OCI-LY1 (cell line): ENCODE data around the gene KRT77.

ENCODE experiments used
- H2AFZ ChIP-seq: fragments of 200-600 bp; sonication (generic), shearing (Covaris generic); 2 replicates; pipeline ENCODE4 v1.6.0; 2014; ENCODE audit warnings: antibody characterized with exemption, mild to moderate bottlenecking, low read length
- H3F3A ChIP-seq: fragments of 200-600 bp; sonication (generic), shearing (Covaris generic); 2 replicates; pipeline ENCODE4 v1.6.0; 2014; ENCODE audit warnings: mild to moderate bottlenecking, antibody characterized with exemption, low read length, moderate library complexity; ENCODE audit not compliant: insufficient read depth
- H3K27ac ChIP-seq: fragments of 200-600 bp; sonication (generic); 2 replicates; pipeline ENCODE4 v1.5.1; 2014; ENCODE audit warnings: low read length, mixed run types, mild to moderate bottlenecking, low read depth; ENCODE audit not compliant: poor library complexity, severe bottlenecking
- H3K27me3 ChIP-seq: fragments of 200-600 bp; sonication (generic); 2 replicates; pipeline ENCODE4 v1.6.0; 2014; ENCODE audit warnings: antibody characterized with exemption, mild to moderate bottlenecking, low read length, moderate library complexity; ENCODE audit not compliant: insufficient read depth
- H3K36me3 ChIP-seq: fragments of 200-600 bp; sonication (generic); 2 replicates; pipeline ENCODE4 v1.6.1; 2014; ENCODE audit warnings: mild to moderate bottlenecking, antibody characterized with exemption, low read length, moderate library complexity, mixed read lengths; ENCODE audit not compliant: insufficient read depth
- H3K4me1 ChIP-seq: fragments of 200-600 bp; sonication (generic); 2 replicates; pipeline ENCODE4 v1.5.1; 2014; ENCODE audit warnings: mild to moderate bottlenecking, low read length, moderate library complexity; ENCODE audit not compliant: insufficient read depth, severe bottlenecking
- H3K4me2 ChIP-seq: fragments of 200-600 bp; sonication (generic), shearing (Covaris generic); 2 replicates; pipeline ENCODE4 v1.6.1; 2014; ENCODE audit warnings: low read length
- H3K4me3 ChIP-seq: fragments of 200-600 bp; sonication (generic); 2 replicates; pipeline ENCODE4 v1.5.1; 2014; ENCODE audit warnings: low read length, low read depth, mild to moderate bottlenecking, mixed read lengths; ENCODE audit not compliant: poor library complexity, severe bottlenecking
- H3K79me2 ChIP-seq: fragments of 200-600 bp; shearing (Covaris generic); 2 replicates; pipeline ENCODE4 v1.6.1; 2016; ENCODE audit warnings: mixed run types, low read length, mixed read lengths; ENCODE audit not compliant: insufficient read depth
- H3K9ac ChIP-seq: fragments of 200-600 bp; sonication (generic), shearing (Covaris generic); 2 replicates; pipeline ENCODE4 v1.6.1; 2014; ENCODE audit warnings: mild to moderate bottlenecking, low read length, mixed read lengths
- H3K9me2 ChIP-seq: fragments of 200-600 bp; sonication (generic), shearing (Covaris generic); 2 replicates; pipeline ENCODE4 v1.6.1; 2014; ENCODE audit warnings: low read depth, mild to moderate bottlenecking, low read length, mixed read lengths
- H3K9me3 ChIP-seq: fragments of 200-600 bp; shearing (Covaris generic); 2 replicates; pipeline ENCODE4 v1.6.1; 2014; ENCODE audit warnings: low read length, mixed read lengths
- H4K20me1 ChIP-seq: fragments of 200-600 bp; sonication (generic), shearing (Covaris generic); 2 replicates; pipeline ENCODE4 v1.6.0; 2016; ENCODE audit warnings: mild to moderate bottlenecking, low read length; ENCODE audit not compliant: insufficient read depth
- CTCF ChIP-seq: fragments of 200-600 bp; sonication (generic), shearing (Covaris generic); IDR thresholded peaks from 2 replicates; pipeline ENCODE4 v1.5.1; 2017; ENCODE audit warnings: mild to moderate bottlenecking, antibody characterized with exemption, low read length, moderate library complexity, mixed read lengths
- EZH2 ChIP-seq: fragments of 200-600 bp; sonication (generic), shearing (Covaris generic); IDR thresholded peaks from 2 replicates; pipeline ENCODE4 v1.8.0; 2017; ENCODE audit warnings: borderline replicate concordance, mixed run types, mild to moderate bottlenecking, antibody characterized with exemption, low read length, moderate library complexity, mixed read lengths

Gene KRT77

DNA sequence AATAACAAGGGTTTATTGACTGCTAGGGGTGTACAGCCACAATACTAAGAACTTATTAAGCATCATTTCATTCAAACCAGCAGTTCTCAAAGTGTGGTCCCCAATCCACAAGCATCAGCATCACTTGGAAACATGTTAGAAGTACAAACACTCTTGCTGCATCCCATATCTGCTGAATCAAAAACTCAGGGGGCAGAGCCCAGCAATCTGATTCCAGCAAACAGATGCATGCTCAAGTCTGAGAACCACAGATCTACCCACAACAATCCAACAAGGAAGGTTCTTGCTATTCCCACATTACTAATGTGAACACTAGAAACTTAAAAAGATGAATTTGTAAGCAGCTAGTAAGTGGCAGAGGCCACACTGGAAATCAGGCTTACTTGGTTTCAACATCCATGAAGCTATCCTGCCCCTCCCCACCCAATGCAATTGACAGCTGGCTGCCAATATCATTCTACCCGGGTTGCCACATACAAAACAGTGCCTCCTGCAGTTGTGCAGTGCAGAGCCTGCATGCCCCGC, 6.2 kb downstream of the KRT77 start:
- H3K27ac ChIP-seq = no peak overlapping the region
- H3K27me3 ChIP-seq = no peaks in the 10 kb centered on the region
- no peak overlapping the region for H2AFZ ChIP-seq
- H3K4me3 ChIP-seq = no peak overlapping the region
- no peak overlapping the region for H3K9ac ChIP-seq
- no peaks in the 10 kb centered on the region for H3K36me3 ChIP-seq
- H3F3A ChIP-seq = no peaks in the 10 kb centered on the region
- no peaks in the 10 kb centered on the region for H3K79me2 ChIP-seq
- H3K9me3 ChIP-seq = no peaks in the 10 kb centered on the region
- H3K4me1 ChIP-seq = no peaks in the 10 kb centered on the region
- no peaks in the 10 kb centered on the region for H3K9me2 ChIP-seq
- no peaks in the 10 kb centered on the region for H4K20me1 ChIP-seq
- no peak overlapping the region for H3K4me2 ChIP-seq
- no peak for TF ChIP-seq EZH2
- peak; percentile 11; the same call in 1 of the 2 replicates for TF ChIP-seq CTCF

- Histone ChIP-seq H3K4me1 (no peaks in the 10 kb centered on the region), H3K4me2 (no peak overlapping the region), H4K20me1 (no peaks in the 10 kb centered on the region), H2AFZ (no peak overlapping the region), H3K36me3 (no peaks in the 10 kb centered on the region), H3K9ac (no peak overlapping the region), H3K79me2 (no peaks in the 10 kb centered on the region), H3K9me3 (no peaks in the 10 kb centered on the region), H3K27ac (no peak overlapping the region), H3K9me2 (no peaks in the 10 kb centered on the region), H3K27me3 (no peaks in the 10 kb centered on the region), H3K4me3 (no peak overlapping the region), H3F3A (no peaks in the 10 kb centered on the region)
- TF ChIP-seq EZH2 (no peak), CTCF (no peak)
These were observed 6.7 kb downstream of the KRT77 start for GRCh38 chr12:52696588-52696987.

DNA sequence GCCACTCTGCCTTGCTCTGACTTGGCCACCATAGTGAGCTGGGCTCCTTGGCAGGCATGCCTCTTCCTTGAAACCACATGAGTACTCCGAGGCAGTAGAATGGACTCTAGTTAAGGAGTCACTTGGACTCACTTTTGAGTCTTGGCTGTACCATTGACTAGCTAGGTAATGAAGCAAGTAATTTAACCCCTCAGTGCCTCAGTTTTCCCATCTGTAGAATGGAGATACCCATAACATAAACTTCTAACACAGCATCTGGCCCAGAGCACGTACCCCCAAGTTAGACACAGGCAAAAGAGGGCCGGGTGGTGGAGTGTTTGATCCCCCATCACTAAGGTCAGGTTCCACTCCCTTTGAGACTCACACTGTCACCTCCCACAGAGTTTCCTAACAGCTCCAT, 8.3 kb downstream of the KRT77 start:
- H3K27ac ChIP-seq = no peak overlapping the region
- no peaks in the 10 kb centered on the region for H3K79me2 ChIP-seq
- H4K20me1 ChIP-seq = no peaks in the 10 kb centered on the region
- no peaks in the 10 kb centered on the region for H3K9me3 ChIP-seq
- no peaks in the 10 kb centered on the region for H3K4me1 ChIP-seq
- H3F3A ChIP-seq = no peaks in the 10 kb centered on the region
- no peaks in the 10 kb centered on the region for H3K27me3 ChIP-seq
- no peak overlapping the region for H3K4me3 ChIP-seq
- H2AFZ ChIP-seq = no peak overlapping the region
- TF ChIP-seq CTCF = no peak
- TF ChIP-seq EZH2 = no peak
- H3K9me2 ChIP-seq = no peaks in the 10 kb centered on the region
- no peaks in the 10 kb centered on the region for H3K36me3 ChIP-seq
- no peak overlapping the region for H3K9ac ChIP-seq
- no peak overlapping the region for H3K4me2 ChIP-seq
